ENCODE measurements around the gene CTF1. TPM values are rescaled to one million over a fixed set of nuclear protein-coding genes. Genes with fewer than 3 reads are reported as not detected.

CTF1 gene
- total and polyA plus RNA-seq, 10 of the 15 experiments (the other 5 are each of a cell fraction or from before 2014, with no cell fraction given) = 0.04 to 0.46 (median 0.11) TPM; not detected in 3

DNA sequence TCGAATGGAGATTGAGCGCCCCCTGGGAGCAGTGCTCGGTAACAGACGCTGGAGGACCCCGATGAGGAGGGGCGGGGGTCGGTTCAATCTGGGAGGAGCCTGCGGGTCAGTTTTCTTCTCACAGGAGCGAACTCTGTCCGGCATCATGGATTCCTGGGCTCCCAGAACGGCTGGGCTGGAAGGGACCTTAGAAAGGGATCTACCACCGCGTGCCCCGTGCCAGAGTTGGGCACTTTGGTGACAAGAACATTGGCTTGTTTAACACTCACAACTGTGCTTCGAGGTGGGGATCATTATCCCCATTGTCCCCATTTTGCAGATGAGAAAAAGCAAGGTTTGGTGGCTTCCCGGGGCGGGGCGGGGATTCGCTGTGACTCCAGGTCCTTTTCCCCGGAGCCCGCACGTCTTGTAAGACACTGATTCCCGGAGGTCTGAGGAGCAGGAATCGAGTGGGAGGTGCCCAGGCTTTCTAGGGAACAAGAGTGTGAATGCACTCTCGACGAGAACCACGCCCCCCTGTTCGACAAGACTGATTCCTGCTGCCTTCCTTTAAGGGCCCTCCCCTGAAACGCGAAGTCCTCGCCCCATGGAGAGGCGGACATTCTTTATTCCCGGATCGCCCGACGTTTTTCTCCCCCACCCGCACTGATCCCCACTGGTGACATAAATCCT lies 25.5 kb downstream of the CTF1 start (continued):
- TF ChIP-seq, protein P1, sequence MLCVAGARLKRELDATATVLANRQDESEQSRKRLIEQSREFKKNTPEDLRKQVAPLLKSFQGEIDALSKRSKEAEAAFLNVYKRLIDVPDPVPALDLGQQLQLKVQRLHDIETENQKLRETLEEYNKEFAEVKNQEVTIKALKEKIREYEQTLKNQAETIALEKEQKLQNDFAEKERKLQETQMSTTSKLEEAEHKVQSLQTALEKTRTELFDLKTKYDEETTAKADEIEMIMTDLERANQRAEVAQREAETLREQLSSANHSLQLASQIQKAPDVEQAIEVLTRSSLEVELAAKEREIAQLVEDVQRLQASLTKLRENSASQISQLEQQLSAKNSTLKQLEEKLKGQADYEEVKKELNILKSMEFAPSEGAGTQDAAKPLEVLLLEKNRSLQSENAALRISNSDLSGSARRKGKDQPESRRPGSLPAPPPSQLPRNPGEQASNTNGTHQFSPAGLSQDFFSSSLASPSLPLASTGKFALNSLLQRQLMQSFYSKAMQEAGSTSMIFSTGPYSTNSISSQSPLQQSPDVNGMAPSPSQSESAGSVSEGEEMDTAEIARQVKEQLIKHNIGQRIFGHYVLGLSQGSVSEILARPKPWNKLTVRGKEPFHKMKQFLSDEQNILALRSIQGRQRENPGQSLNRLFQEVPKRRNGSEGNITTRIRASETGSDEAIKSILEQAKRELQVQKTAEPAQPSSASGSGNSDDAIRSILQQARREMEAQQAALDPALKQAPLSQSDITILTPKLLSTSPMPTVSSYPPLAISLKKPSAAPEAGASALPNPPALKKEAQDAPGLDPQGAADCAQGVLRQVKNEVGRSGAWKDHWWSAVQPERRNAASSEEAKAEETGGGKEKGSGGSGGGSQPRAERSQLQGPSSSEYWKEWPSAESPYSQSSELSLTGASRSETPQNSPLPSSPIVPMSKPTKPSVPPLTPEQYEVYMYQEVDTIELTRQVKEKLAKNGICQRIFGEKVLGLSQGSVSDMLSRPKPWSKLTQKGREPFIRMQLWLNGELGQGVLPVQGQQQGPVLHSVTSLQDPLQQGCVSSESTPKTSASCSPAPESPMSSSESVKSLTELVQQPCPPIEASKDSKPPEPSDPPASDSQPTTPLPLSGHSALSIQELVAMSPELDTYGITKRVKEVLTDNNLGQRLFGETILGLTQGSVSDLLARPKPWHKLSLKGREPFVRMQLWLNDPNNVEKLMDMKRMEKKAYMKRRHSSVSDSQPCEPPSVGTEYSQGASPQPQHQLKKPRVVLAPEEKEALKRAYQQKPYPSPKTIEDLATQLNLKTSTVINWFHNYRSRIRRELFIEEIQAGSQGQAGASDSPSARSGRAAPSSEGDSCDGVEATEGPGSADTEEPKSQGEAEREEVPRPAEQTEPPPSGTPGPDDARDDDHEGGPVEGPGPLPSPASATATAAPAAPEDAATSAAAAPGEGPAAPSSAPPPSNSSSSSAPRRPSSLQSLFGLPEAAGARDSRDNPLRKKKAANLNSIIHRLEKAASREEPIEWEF (IDR thresholded peaks at IDR 0.05; ENCODE audit: insufficient replicate concordance, low read depth, low read length) = no peak
- TF ChIP-seq KAT2A (conservative IDR thresholded peaks at IDR 0.05; ENCODE audit: control insufficient read depth, low read depth, low read length) (no peak), KLF5 (IDR thresholded peaks at IDR 0.05; ENCODE audit: partially characterized antibody) (no peak), RAD21 (IDR thresholded peaks at IDR 0.05; ENCODE audit: insufficient read depth, low read depth, low read length) (peak; percentile 90), SUPT20H (IDR thresholded peaks at IDR 0.05; ENCODE audit: borderline replicate concordance, control insufficient read depth, low read depth, low read length) (no peak), DPF2 (IDR thresholded peaks at IDR 0.05) (no peak), SREBF1 (IDR thresholded peaks at IDR 0.05; ENCODE audit: low read length) (no peak), CBX5 (IDR thresholded peaks at IDR 0.05; ENCODE audit: low read depth) (no peak), CEBPB (IDR thresholded peaks at IDR 0.05; ENCODE audit: borderline replicate concordance in 1 of 2, low read depth in 2 of 2, low read length in 2 of 2) (no peak), TCF3 (IDR thresholded peaks at IDR 0.05; ENCODE audit: borderline replicate concordance, insufficient read depth, low read depth, low read length) (no peak), BHLHE40 (IDR thresholded peaks at IDR 0.05; ENCODE audit: borderline replicate concordance in 1 of 2, low read depth in 2 of 2, low read length in 1 of 2) (no peak), ESRRA (IDR thresholded peaks at IDR 0.05; ENCODE audit: low read length) (0 out of 2 replicates have a peak, but pooled peaks have one; percentile 58), SMARCA5 (IDR thresholded peaks at IDR 0.05) (peak; percentile 93), CBFB (IDR thresholded peaks at IDR 0.05; ENCODE audit: low read depth) (no peak), TARDBP (IDR thresholded peaks at IDR 0.05; ENCODE audit: borderline replicate concordance) (no peak)
- TF ChIP-seq, protein P2, sequence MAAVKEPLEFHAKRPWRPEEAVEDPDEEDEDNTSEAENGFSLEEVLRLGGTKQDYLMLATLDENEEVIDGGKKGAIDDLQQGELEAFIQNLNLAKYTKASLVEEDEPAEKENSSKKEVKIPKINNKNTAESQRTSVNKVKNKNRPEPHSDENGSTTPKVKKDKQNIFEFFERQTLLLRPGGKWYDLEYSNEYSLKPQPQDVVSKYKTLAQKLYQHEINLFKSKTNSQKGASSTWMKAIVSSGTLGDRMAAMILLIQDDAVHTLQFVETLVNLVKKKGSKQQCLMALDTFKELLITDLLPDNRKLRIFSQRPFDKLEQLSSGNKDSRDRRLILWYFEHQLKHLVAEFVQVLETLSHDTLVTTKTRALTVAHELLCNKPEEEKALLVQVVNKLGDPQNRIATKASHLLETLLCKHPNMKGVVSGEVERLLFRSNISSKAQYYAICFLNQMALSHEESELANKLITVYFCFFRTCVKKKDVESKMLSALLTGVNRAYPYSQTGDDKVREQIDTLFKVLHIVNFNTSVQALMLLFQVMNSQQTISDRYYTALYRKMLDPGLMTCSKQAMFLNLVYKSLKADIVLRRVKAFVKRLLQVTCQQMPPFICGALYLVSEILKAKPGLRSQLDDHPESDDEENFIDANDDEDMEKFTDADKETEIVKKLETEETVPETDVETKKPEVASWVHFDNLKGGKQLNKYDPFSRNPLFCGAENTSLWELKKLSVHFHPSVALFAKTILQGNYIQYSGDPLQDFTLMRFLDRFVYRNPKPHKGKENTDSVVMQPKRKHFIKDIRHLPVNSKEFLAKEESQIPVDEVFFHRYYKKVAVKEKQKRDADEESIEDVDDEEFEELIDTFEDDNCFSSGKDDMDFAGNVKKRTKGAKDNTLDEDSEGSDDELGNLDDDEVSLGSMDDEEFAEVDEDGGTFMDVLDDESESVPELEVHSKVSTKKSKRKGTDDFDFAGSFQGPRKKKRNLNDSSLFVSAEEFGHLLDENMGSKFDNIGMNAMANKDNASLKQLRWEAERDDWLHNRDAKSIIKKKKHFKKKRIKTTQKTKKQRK (IDR thresholded peaks at IDR 0.05; ENCODE audit: low read depth, low read length) = no peak
- TF ChIP-seq, protein P3, sequence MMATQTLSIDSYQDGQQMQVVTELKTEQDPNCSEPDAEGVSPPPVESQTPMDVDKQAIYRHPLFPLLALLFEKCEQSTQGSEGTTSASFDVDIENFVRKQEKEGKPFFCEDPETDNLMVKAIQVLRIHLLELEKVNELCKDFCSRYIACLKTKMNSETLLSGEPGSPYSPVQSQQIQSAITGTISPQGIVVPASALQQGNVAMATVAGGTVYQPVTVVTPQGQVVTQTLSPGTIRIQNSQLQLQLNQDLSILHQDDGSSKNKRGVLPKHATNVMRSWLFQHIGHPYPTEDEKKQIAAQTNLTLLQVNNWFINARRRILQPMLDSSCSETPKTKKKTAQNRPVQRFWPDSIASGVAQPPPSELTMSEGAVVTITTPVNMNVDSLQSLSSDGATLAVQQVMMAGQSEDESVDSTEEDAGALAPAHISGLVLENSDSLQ (IDR thresholded peaks at IDR 0.05) = no peak
- TF ChIP-seq, protein P4, sequence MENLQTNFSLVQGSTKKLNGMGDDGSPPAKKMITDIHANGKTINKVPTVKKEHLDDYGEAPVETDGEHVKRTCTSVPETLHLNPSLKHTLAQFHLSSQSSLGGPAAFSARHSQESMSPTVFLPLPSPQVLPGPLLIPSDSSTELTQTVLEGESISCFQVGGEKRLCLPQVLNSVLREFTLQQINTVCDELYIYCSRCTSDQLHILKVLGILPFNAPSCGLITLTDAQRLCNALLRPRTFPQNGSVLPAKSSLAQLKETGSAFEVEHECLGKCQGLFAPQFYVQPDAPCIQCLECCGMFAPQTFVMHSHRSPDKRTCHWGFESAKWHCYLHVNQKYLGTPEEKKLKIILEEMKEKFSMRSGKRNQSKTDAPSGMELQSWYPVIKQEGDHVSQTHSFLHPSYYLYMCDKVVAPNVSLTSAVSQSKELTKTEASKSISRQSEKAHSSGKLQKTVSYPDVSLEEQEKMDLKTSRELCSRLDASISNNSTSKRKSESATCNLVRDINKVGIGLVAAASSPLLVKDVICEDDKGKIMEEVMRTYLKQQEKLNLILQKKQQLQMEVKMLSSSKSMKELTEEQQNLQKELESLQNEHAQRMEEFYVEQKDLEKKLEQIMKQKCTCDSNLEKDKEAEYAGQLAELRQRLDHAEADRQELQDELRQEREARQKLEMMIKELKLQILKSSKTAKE (IDR thresholded peaks at IDR 0.05; ENCODE audit: low read depth, poor library complexity, severe bottlenecking) = no peak

Data from GM12878 (cell line).